Left ventricle myocardium superior (tissue), 1 donor: ENCODE results near the gene NBAS. TPM values are rescaled to one million over a fixed set of nuclear protein-coding genes. Genes with fewer than 3 reads are reported as not detected.
"Not testable (repeated sequence)": the region's sequence is repeated elsewhere in the genome, so short reads cannot be mapped to it uniquely, and the experiment has no call there.

Experiments used
- ATAC-seq: fragments of 200-7000 bp; cut with Tn5 transposase; one replicate; pipeline ENCODE4 v1.9.1; 2020; ENCODE audit warnings: mild to moderate bottlenecking, moderate library complexity
- DNase-seq: peaks from one replicate; pipeline ENCODE4 v3.0.0-alpha.2; 2020
- intact Hi-C: fragments of 100-400 bp; cut with micrococcal nuclease; formaldehyde crosslinking; loops from one replicate; pipeline ENCODE4 v1.11.0; 2022
- total RNA-seq: library from RNA; stranded (reverse); fragmentation: NEBNext Ultra II Directional; extraction: Animal tissue kit (Norgen Biotek cat#: 25700); gene quantifications from one replicate; pipeline ENCODE4 v1.2.1, GENCODE V29; 2021
- donor health status: DM: no; HTN: yes; CAD: no; lungs with severe emphysema.

The NBAS gene
- total RNA-seq, 1 donor from 2014 or later, result 64.4 TPM

GRCh38 chr2:15540523-15540922, 20.6 kb downstream of the NBAS start:
- ATAC-seq, DNase-seq, intact Hi-C loops: not testable (repeated sequence)

GRCh38 chr2:15539999-15540398, 21.1 kb downstream of the NBAS start:
- intact Hi-C loops, result no loop called here

GRCh38 chr2:15538792-15539191, 22.3 kb downstream of the NBAS start:
- intact Hi-C loops, result no loop called here
- ATAC-seq (peak; percentile 69), DNase-seq (no peak)

More at GRCh38 chr2:15539999-15540398, 21.1 kb downstream of the NBAS start:
- ATAC-seq, result no peak
- no peak for DNase-seq

GRCh38 chr2:15533860-15534480, 27.2 kb downstream of the NBAS start:
- no peak for DNase-seq
- no peak for ATAC-seq
- intact Hi-C loops, result no loop called here

GRCh38 chr2:15532996-15533395, 28.1 kb downstream of the NBAS start:
- ATAC-seq (no peak), DNase-seq (no peak)
- intact Hi-C loops, result no loop called here

- intact Hi-C loops, result no loop called here
- DNase-seq (no peak), ATAC-seq (no peak)
These were observed 29.9 kb downstream of the NBAS start for GRCh38 chr2:15531095-15531854.

- intact Hi-C loops, result no loop called here
- no peak for ATAC-seq
These were observed 33.9 kb downstream of the NBAS start for GRCh38 chr2:15527074-15527739.

GRCh38 chr2:15521641-15522181, 39.4 kb downstream of the NBAS start:
- ATAC-seq, result no peak
- no peak for DNase-seq
- intact Hi-C loops, result no loop called here

More at GRCh38 chr2:15527074-15527739, 33.9 kb downstream of the NBAS start:
- DNase-seq, result no peak

GRCh38 chr2:15520346-15520745, 40.8 kb downstream of the NBAS start:
- DNase-seq, result no peak
- intact Hi-C loops, result no loop called here

GRCh38 chr2:15518759-15519158, 42.4 kb downstream of the NBAS start:
- ATAC-seq, intact Hi-C loops: not testable (repeated sequence)

More at GRCh38 chr2:15520346-15520745, 40.8 kb downstream of the NBAS start:
- no peak for ATAC-seq

GRCh38 chr2:15517793-15518192, 43.3 kb downstream of the NBAS start:
- DNase-seq, result no peak
- no peak for ATAC-seq
- intact Hi-C loops, result no loop called here

More at GRCh38 chr2:15518759-15519158, 42.4 kb downstream of the NBAS start:
- not testable (repeated sequence) for DNase-seq

- ATAC-seq, result no peak
- intact Hi-C loops, result no loop called here
- no peak for DNase-seq
These were observed 49.4 kb downstream of the NBAS start for GRCh38 chr2:15511686-15512085.

- DNase-seq, result no peak
- intact Hi-C loops, result no loop called here
- no peak for ATAC-seq
These were observed 50.6 kb downstream of the NBAS start for GRCh38 chr2:15510552-15510951.

- intact Hi-C loops, result no loop called here
- ATAC-seq (no peak), DNase-seq (no peak)
These were observed 51.0 kb downstream of the NBAS start for GRCh38 chr2:15510131-15510530.

- intact Hi-C loops, result no loop called here
- no peak for DNase-seq
- no peak for ATAC-seq
These were observed 53.4 kb downstream of the NBAS start for GRCh38 chr2:15507697-15508096.

GRCh38 chr2:15507061-15507460, 54.1 kb downstream of the NBAS start:
- intact Hi-C loops, result no loop called here
- no peak for DNase-seq
- no peak for ATAC-seq

GRCh38 chr2:15506229-15506819, 54.8 kb downstream of the NBAS start:
- intact Hi-C loops, result no loop called here
- DNase-seq (no peak), ATAC-seq (no peak)

GRCh38 chr2:15504882-15505663, 56.1 kb downstream of the NBAS start:
- ATAC-seq (no peak), DNase-seq (no peak)
- intact Hi-C loops, result no loop called here

GRCh38 chr2:15499251-15499650, 61.9 kb downstream of the NBAS start:
- intact Hi-C loops, DNase-seq, ATAC-seq: not testable (repeated sequence)
